Activated CD4-positive, alpha-beta T cell treated with anti-CD3 and anti-CD28 coated beads, Interleukin-2, amount 50 U/mL, for 48 hours (primary cell): ENCODE data around the gene KANK4.
"Not testable (repeated sequence)": the region's sequence is repeated elsewhere in the genome, so short reads cannot be mapped to it uniquely, and the experiment has no call there.

Experiments
- DNase-seq, 2 experiments: peaks; one replicate each; pipeline ENCODE4 v3.0.0-alpha.2; 2020

The KANK4 gene

DNA sequence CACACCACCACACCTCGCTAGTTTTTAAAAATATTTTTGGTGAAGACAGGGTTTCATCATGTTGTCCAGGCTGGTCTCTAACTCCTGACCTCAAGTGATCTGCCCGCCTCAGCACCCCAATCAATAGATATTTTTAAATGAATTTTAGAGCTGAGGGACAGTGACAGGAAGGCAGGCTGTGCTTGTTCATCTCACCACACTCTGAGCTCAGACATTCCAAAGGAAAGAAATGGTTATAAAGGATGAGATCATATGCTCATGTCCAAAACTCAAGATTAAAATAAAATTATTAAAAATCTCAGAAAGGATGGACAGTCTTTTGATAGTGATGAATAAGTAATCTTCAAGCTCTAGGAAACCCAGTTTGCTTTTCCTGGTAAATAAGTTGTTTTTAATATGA, 83.7 kb downstream of the KANK4 start:
- no peak for DNase-seq

DNA sequence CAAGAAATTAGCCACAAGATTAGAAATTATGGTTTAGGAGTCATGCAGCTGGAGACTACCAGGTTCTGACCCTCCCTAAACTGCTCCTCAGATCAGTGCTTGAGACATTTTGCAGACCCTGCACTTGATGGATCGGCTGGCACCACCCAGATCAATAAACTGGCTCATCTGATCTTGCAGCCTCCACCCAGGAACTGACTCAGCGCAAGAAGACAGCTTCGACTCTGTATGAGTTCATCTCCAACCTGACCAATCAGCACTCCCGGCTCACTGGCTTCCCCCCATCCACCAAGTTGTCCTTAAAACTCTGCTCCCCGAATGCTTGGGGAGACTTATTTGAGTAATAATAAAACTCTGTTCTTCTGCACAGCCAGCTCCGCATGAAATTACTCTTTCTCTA, 84.5 kb downstream of the KANK4 start:
- no peak for DNase-seq

DNA sequence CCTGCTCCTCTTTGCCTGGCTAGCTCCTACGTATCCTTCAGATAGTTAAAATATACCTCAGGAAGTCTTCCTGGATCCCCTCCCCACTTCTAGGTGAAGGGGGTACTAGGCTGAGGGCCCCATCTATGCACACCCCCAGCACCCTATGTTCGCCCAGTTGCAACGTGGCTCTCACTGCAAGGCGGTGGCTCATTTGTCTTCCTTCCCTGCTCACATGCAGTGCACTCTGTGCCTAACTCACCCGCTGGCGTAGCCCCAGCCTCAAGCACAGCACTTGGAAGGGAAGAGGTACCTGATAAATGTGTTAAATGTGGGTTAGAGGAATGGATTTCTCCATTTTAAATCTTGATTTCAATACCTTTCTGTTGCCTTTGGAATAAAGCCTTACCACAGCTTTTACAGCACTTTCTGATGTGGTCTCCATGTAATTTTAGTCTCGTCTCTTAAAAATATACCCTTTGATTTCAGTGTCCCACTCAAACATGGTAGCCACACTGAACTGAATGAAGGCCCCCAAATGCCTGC, 85.2 kb downstream of the KANK4 start:
- DNase-seq = no peak

DNA sequence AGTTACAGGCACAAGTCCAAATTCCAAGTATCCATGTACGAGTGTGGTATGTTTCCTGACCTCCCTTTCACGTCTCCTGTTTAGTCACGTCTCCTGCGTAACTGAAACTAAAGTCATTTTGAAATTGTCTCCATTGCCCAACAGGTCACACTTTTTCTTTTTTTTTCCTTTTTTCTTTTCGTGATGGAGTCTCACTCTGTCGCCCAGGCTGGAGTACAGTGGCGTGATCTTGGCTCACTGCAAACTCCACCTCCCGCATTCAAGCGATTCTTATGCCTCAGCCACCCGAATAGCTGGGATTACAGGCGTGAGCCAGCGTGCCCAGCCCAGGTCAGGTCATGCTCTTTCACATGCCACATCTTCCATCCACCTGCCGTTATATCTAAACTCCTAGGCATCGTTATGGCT, 86.4 kb downstream of the KANK4 start:
- DNase-seq = no peak

DNA sequence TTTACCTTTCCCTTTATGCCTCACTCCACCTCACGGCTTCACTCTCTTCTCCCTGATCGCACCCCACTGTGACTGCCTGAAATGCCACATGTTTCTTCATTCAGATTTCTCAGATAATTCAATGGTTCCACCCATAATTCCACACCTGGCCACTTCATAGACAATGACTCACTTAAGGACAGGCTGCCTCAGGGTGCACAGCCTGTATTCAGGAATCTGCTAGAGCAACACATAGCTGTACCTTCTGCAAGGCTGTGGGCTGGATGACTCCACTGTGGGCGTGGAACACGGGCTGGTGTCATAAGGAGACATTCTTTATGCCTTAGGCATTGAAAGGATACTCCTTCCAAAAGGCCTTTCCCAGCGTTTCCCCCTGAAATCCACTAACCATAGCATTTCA, 88.5 kb downstream of the KANK4 start:
- DNase-seq = no peak

DNA sequence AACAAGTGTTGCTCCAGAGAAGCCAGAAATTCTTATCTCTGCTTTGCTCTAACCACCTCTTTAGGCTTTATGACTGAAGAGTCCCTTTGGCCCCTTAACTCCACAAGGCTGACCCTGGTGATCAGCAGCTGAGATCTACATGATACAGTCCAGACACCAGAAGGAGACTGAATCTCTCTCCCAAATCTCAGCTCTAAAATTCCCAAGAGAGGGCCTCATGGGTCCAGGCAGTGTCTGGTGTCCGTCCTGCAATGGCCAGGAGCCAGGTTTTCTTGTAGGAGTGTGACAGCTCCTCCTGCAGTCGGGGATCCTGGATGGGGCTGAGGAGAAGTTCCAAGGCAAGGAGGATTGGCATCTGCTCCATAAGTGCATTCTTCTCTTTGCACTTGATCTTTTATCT, 89.3 kb downstream of the KANK4 start:
- no peak for DNase-seq

DNA sequence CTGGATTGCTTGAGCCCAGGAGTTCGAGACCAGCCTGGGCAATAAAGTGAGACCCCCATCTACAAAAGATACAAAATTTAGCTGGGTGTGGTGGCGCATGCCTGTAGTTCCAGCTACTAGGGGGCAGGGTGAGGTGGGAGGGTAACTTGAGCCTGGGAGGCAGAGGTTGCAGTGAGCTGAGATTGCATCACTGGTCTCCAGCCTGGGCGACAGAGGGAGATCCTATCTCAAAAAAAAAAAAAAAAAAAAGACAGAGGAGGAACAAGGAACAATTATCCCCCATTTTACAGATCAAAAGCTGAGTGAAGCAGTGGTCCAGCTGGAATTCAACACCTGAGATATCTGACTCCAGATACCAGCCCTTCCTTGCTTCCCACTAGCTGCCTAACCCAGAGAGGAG, 89.8 kb downstream of the KANK4 start:
- DNase-seq = no peak

DNA sequence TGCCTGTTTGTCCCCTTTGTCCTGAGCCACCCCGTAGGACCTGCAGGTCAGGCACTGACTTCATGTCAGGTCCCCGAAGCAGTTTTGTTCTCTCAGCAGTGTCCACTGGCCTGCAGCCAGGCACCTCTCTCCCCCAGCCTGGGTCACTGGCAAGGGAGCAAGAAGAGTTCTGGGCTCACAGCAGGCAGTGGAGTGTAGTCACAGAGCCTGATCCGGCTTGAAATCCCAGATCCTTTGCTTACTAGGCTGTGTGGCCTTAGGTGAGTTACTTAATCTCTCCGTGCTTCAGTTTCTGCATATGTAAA, 90.4 kb downstream of the KANK4 start:
- no peak for DNase-seq

DNA sequence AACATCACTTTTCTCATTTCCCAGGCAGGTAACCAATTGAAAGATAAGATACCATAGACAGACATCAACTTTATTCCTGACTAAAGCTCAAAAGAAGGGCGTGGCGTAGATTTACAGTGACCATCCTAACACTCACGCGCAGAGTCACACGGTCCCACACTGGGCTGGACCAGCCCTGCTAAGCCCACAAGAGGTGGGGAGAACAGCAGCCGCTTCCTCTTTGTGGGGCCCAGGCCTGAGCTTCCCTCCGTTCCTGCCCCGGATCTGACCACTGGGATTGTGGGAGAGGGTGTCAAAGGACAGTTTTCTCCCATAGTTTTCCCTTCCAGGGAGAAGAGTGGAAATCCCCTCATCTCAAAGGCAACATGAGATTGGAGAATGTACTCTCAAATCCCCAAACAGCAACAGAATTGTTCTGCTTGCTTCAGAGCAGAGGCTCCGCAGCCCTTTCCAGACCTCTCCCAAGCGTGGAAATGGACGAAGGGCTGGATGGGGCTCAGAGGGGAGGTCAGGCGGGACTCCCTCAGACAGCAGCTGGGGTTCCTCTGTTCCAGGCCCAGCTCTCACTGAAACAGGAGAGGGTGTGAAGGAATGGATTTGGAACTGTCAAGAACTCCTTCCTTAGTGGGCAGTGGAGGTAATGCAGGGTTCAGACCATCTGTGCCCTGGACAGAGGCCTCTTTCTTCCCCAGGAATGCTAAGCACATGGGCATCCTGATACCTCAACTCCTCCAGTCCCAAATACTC, 90.9 kb downstream of the KANK4 start:
- DNase-seq = no peak

DNA sequence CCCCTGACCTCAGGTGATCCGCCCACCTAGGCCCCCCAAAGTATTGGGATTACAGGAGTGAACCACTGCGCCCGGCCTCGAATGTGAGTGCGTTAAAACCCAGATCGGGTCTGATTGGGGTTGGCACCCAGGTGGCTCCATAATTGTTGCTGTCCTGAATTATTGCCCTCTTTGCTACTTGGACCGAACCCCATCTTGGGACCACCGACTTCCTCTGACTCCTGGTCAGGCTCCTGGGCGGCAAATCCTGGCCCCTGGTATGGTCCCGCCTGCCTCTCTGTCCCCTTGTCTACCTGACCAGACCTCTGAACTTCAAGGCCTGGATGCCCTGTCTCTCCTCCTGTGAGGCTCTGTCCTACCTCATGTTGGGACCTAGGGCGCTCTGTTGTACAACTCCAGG, 91.7 kb downstream of the KANK4 start:
- DNase-seq = no peak

DNA sequence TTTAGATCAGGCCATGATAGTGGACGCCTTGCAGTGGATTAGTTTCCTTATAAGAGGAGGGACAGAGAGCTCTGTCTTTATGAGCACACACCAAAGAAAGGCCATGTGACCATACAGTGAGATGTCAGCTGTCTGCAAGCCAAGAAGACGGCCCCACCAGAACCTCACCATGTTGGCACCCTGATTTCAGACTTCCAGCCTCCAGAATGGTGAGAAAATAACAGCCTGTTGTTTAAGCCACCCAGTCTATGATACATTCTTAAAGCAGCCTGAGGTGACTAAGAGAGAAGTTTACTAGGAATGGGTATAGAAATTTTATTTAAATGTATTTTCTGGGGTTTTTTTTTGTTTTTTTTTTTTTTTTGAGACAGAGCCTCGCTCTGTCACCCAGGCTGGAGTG, 95.1 kb downstream of the KANK4 start:
- no peak for DNase-seq

DNA sequence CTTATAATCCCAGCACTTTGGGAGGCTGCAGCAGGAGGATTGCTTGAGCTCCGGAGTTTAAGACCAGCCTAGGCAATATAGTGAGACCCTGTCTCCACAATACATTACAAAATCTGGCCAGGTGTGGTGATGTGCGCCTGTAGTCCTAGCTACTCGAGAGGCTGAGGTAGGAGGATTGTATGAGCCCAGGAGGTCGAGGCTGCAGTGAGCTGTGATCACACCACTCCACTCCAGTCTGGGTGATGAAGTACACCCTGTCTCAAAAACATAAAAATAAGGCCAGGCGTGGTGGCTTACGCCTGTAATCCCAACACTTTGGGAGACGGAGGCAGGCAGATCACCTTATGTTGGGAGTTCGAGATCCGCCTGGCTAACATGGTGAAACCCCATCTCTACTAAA, 96.9 kb downstream of the KANK4 start:
- DNase-seq = no peak

DNA sequence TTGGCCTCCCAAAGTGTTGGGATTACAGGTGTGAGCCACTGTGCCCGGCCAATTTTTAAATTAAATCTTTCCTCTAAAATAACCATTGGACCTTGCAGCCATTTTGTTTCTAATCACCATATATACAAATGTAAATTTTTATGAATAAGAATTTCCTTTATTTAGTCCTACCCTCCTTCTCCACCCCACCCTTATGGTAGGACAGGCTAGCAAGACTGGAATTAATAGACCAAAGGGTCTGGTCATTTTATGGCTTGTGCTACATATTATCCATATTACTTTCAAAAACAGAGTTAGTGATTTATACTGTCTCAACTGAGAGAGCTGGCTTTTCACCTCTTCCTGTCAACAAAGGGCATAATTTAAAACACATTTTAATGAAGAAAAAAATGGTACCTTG, 98.1 kb downstream of the KANK4 start:
- DNase-seq = no peak

DNA sequence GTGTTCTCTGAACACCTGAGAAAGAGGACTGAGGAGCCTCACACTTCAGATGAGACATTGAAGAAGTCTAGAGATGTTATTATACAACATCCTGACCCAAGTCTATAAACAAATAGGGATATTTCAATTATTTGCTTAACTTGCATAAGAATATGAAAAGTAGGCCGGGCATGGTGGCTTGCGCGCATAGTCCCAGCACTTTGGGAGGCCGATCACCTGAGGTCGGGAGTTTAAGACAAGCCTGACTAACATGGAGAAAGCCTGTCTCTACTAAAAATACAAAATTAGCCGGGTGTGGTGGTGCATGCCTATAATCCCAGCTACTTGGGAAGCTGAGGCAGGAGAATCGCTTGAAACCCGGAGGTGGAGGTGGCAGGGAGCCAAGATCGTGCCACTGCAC, 98.8 kb downstream of the KANK4 start:
- not testable (repeated sequence) for DNase-seq

DNA sequence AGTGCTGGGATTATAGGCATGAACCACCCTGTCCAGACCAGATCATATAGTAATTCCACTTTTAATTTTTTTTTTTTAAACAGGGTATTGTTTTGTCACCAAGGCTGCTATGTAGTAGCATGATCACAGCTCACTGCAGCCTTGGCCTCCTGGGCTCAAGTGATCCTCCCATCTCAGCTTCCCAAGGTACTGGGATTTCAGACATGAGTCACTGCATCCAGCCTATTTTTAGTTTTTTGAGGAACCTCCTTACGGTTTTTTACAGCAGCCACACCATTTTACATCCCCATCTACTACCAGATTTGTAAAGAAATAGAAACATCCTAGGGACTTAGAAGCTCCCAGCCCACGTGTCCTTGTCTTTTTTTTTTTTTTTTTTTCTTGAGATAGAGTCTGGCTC, 100.6 kb downstream of the KANK4 start:
- DNase-seq = no peak

DNA sequence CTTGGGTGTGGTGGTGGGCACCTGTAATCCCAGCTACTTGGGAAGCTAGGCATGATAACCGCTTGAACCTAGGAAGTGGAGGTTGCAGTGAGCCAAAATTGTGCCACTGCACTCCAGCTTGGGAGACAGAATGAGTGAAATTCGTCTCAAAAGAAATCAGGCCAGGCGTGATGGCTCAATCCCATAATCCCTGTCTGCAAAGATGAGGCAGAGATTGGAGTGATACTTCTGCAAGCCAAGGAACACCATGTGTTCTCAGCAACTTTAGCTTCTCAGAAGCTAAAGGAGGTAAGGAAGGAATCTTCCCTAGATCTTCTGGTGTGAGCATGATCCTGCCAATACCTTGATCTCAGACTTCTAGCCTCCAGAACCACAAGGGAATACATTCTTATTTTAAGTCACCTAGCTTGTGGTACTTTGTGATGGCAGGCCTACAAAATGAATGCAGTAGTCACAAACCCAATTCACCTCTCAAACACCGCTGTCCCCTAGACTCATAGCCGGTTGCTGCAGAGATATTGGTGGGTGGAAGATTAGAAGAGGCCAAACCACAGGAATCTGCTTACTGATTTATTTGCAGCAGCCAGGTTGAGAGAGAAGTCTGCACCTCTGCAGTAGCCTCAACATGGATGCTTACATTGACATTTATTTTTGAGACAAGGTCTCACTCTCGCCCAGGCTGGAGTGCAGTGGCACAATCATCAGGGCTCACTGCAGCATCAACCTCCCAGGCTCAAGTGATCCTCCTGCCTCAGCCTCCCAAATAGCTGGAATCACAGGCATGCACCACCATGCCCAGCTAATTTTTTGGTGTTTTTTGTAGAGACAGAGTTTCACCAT, 105.9 kb downstream of the KANK4 start:
- no peak for DNase-seq

DNA sequence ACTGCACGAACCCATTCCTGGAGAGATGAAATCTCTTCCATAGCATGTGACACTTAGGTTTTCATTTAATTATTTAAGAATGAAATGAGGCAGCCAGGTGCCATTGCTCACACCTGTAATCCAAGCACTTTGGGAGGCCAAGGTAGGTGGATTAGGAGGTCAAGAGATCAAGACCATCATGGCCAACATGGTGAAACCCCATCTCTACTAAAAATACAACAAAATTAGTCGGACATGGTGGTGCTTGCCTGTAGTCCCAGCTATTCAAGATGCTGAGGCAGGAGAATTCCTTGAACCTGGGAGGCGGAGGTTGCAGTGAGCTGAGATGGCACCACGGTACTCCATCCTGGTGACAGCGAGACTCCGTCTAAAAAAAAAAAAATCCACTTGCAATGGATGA, 106.8 kb downstream of the KANK4 start:
- DNase-seq = no peak

DNA sequence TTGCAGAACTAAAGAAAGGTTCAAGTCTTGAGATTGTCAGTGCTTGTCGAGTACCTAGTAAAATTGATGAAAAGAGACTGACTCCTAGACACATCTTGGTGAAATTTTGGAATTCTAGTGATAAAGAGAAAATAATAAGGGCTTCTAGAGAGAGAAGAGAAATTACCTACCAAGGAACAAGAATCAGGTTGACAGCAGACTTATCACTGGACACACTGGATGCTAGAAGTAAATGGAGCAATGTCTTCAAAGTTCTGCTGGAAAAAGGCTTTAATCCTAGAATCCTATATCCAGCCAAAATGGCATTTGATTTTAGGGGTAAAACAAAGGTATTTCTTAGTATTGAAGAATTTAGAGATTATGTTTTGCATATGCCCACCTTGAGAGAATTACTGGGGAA, 108.3 kb downstream of the KANK4 start:
- DNase-seq = no peak

DNA sequence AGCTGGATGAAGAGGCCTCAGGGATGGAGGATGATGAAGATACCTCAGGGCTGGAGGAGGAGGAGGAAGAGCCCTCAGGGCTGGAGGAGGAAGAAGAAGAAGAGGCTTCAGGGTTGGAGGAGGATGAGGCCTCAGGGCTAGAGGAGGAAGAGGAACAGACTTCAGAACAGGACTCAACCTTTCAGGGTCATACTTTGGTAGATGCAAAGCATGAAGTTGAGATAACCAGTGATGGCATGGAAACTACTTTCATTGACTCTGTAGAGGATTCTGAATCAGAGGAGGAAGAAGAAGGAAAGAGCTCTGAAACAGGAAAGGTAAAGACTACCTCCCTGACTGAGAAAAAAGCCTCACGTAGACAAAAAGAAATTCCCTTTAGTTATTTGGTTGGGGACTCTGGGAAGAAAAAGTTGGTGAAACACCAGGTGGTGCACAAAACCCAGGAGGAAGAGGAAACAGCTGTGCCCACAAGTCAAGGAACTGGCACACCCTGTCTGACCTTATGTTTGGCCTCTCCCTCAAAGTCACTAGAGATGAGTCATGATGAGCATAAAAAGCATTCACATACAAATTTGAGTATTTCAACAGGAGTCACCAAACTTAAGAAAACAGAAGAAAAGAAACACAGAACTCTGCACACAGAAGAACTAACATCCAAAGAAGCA, 109.2 kb downstream of the KANK4 start:
- DNase-seq = no peak

DNA sequence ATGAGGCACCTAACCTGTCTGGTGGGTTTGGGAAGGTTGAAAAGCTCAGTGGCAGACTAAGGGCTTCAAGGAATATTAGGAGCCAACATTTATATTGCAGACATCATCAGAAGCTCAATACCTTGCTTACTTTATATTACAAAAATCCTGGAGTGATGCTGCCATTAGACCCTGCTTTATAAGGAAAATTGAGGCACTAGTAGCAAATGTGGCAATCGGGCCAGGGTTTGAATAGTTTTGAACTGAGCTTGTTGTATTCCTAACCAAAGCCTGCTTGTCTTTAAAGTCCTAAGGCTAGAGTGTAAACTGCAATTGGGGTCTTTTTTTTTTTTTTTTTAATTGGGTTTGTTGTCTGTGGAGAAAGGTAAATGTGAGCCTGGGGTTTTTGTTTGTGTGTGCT, 110.3 kb downstream of the KANK4 start:
- no peak for DNase-seq

DNA sequence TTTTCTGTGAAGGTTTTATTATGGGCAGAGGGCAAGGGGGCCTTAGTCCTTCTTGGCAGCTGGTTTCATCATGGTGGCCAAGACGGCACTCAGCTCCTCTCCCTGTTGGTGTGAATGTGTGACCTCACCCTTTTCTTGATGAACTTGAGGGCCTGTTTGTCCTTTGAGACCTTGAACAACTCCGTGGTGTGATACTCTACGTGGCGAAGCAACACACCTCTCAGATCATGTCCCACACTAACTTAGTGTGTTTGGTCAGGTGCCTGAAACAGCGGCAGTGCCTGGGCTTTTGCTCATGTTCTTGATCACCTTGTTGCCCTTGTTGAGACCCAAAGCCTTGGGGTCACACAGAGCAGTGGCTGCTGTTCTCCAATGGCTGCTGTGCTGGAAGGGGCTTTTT, 111.1 kb downstream of the KANK4 start:
- DNase-seq = no peak

DNA sequence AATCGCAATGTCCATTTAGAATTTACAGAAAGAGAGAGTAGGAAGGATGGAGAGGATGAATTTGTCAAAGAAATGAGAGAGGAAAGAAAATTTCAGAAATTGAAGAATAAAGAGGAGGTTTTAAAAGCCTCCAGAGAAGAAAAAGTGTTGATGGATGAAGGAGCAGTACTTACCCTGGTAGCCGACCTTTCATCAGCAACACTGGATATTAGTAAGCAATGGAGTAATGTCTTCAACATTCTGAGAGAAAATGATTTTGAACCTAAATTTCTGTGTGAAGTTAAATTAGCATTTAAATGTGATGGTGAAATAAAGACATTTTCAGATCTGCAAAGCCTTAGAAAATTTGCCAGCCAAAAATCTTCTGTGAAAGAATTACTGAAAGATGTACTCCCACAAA, 112.0 kb downstream of the KANK4 start:
- DNase-seq = no peak

DNA sequence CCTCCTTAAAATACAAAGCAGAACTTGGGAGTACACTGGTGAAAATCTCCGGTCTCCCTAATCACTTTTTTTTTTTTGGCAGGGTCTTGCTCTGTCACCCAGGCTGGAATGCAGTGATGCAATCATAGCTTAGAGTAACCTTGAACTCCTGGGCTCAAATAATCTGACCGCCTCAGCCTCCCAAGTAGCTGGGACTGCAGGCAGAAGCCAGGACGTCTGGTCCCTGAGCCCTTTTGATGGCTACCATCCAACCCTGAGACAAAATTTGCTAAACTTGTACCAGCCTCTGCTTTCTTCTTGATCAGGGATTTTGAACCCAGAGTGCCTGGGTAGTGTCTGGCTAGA, 120.5 kb downstream of the KANK4 start:
- no peak for DNase-seq
